ENCODE data around the gene CACNG4.

DNA sequence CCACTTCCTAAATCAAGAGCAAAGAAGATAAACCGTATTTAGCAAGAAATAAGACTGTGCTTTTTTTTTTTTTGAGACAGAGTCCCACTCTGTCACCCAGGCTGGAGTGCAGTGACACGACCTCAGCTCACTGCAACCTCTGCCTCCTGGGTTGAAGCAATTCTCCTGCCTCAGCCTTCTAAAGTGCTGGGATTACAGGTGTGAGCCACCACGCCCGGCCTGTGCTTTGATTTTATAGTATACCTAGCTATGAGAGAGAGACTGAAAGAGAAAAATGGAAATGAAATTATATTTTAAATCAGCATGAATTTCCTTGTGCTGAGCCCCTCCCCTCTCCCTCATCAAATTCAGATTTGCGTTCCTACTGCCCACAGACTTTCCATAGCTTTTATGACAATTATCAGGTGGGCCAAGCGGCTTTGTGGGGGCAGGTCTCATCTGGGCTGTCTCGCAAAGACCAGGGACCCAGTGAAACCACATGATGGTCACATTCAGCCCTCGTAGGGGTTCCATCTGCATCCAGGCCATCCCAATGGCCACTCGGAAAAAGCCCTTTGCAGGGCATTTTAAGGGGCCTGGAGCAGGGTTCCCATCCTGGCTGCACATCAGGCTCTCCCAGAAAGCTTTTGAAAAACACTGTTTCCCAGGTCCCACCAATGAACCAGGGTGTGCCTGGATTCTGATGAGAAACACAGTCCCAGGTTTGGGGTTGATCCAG, 88.4 kb downstream of the CACNG4 start:
- TF ChIP-seq, protein P1, sequence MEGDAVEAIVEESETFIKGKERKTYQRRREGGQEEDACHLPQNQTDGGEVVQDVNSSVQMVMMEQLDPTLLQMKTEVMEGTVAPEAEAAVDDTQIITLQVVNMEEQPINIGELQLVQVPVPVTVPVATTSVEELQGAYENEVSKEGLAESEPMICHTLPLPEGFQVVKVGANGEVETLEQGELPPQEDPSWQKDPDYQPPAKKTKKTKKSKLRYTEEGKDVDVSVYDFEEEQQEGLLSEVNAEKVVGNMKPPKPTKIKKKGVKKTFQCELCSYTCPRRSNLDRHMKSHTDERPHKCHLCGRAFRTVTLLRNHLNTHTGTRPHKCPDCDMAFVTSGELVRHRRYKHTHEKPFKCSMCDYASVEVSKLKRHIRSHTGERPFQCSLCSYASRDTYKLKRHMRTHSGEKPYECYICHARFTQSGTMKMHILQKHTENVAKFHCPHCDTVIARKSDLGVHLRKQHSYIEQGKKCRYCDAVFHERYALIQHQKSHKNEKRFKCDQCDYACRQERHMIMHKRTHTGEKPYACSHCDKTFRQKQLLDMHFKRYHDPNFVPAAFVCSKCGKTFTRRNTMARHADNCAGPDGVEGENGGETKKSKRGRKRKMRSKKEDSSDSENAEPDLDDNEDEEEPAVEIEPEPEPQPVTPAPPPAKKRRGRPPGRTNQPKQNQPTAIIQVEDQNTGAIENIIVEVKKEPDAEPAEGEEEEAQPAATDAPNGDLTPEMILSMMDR (IDR thresholded peaks at IDR 0.05) = no peak
- no peak for TF ChIP-seq POLR2A (IDR thresholded peaks at IDR 0.05)

All from heart left ventricle (tissue), 13 donors.